Endodermal cell (in vitro differentiated cells): ENCODE measurements around the gene FAM156A. TPM values are rescaled to one million over a fixed set of nuclear protein-coding genes. Genes with fewer than 3 reads are reported as not detected.
"Not testable (repeated sequence)": the region's sequence is repeated elsewhere in the genome, so short reads cannot be mapped to it uniquely, and the experiment has no call there.

Experiments
- DNase-seq: peaks from one replicate; pipeline ENCODE4 v3.0.0-alpha.2; 2017
- H3K27ac ChIP-seq: 2 replicates; pipeline ENCODE4 v1.5.1; 2013; ENCODE audit warnings: mild to moderate bottlenecking, low read depth, low read length, moderate library complexity
- H3K27me3 ChIP-seq: 2 replicates; pipeline ENCODE4 v1.6.1; 2013; ENCODE audit warnings: mild to moderate bottlenecking, low read length, moderate library complexity; ENCODE audit not compliant: insufficient read depth, control insufficient read depth, poor library complexity, severe bottlenecking
- H3K36me3 ChIP-seq: 2 replicates; pipeline ENCODE4 v1.7.0; 2013; ENCODE audit warnings: mild to moderate bottlenecking, low read length, moderate library complexity; ENCODE audit not compliant: control insufficient read depth, insufficient read depth
- H3K4me1 ChIP-seq: one replicate; pipeline ENCODE4 v1.7.0; 2013; ENCODE audit warnings: low read length; ENCODE audit not compliant: control insufficient read depth, insufficient read depth
- H3K4me3 ChIP-seq: 2 replicates; pipeline ENCODE4 v1.5.1; 2013; ENCODE audit warnings: mild to moderate bottlenecking, low read length, moderate library complexity
- H3K9ac ChIP-seq: 2 replicates; pipeline ENCODE4 v1.6.1; 2013; ENCODE audit warnings: mild to moderate bottlenecking, low read length, moderate library complexity; ENCODE audit not compliant: poor library complexity, severe bottlenecking; ENCODE audit errors: extremely low read depth
- H3K9me3 ChIP-seq: 2 replicates; pipeline ENCODE4 v1.6.1; 2013; ENCODE audit warnings: mild to moderate bottlenecking, low read length, moderate library complexity; ENCODE audit not compliant: control insufficient read depth
- H3K27ac Mint-ChIP-seq: 2 replicates; pipeline ENCODE4 v1.8.0; 2020; ENCODE audit warnings: mixed read lengths
- H3K27me3 Mint-ChIP-seq: 2 replicates; pipeline ENCODE4 v1.8.0; 2021; ENCODE audit warnings: mild to moderate bottlenecking, mixed read lengths; ENCODE audit not compliant: insufficient read depth
- H3K36me3 Mint-ChIP-seq: 2 replicates; pipeline ENCODE4 v1.8.0; 2020; ENCODE audit warnings: low read depth, mixed read lengths
- H3K4me1 Mint-ChIP-seq: 2 replicates; pipeline ENCODE4 v1.8.0; 2020; ENCODE audit warnings: mixed read lengths
- H3K4me3 Mint-ChIP-seq: 2 replicates; pipeline ENCODE4 v1.8.0; 2020; ENCODE audit warnings: mild to moderate bottlenecking, moderate library complexity, mixed read lengths
- H3K9me3 Mint-ChIP-seq: 2 replicates; pipeline ENCODE4 v1.8.0; 2020; ENCODE audit warnings: mild to moderate bottlenecking, mixed read lengths
- WGBS, 2 experiments: methylation state at CpG; one replicate each; pipeline versions ENCODE4 v1.1.5 to v1.1.7; 2013; ENCODE audit warnings: missing lambda C conversion rate in 2 of 2, mixed read lengths in 1 of 2; ENCODE audit not compliant: insufficient coverage in 1 of 2, insufficient read length in 1 of 2; 5-methylcytosine and 5-hydroxymethylcytosine counted together
- total RNA-seq, 2 donors: library from RNA; stranded (reverse); fragmentation: NEBNext Ultra II Directional in 1 of 2; extraction: Animal tissue kit (Norgen Biotek cat#: 25700) in 1 of 2; gene quantifications; 2 replicates in 1 of 2; 3 replicates in 1 of 2; pipeline ENCODE4 v1.2.1, GENCODE V29; 2021

Gene FAM156A
- total RNA-seq, 2 donors from 2014 or later, result 14.0 to 21.6 TPM

GRCh38 chrX:52907900-52908299, 50.4 kb downstream of the FAM156A start:
- not testable (repeated sequence) for H3K27ac Mint-ChIP-seq, H3K27me3 ChIP-seq, H3K27ac ChIP-seq, H3K27me3 Mint-ChIP-seq, H3K4me1 ChIP-seq, H3K9ac ChIP-seq, H3K36me3 ChIP-seq, H3K36me3 Mint-ChIP-seq, H3K9me3 Mint-ChIP-seq, H3K4me1 Mint-ChIP-seq, H3K4me3 ChIP-seq, DNase-seq, H3K4me3 Mint-ChIP-seq, H3K9me3 ChIP-seq
- WGBS, 2 experiments, result no CpG with 5 or more reads among the region's 17 CpGs

- H3K36me3 ChIP-seq, H3K27ac ChIP-seq, H3K4me1 Mint-ChIP-seq, H3K27me3 ChIP-seq, H3K4me1 ChIP-seq, H3K27me3 Mint-ChIP-seq, H3K4me3 ChIP-seq, H3K36me3 Mint-ChIP-seq, DNase-seq, H3K9me3 ChIP-seq, H3K27ac Mint-ChIP-seq, H3K9me3 Mint-ChIP-seq, H3K4me3 Mint-ChIP-seq, H3K9ac ChIP-seq: not testable (repeated sequence)
- WGBS, 2 experiments, result no CpG with 5 or more reads among the region's 17 CpGs
Measured at GRCh38 chrX:52907137-52907536, 51.2 kb downstream of the FAM156A start.

- H3K27ac Mint-ChIP-seq, H3K9me3 Mint-ChIP-seq, H3K9ac ChIP-seq, H3K36me3 Mint-ChIP-seq, H3K27me3 ChIP-seq, DNase-seq, H3K4me3 Mint-ChIP-seq, H3K4me3 ChIP-seq, H3K36me3 ChIP-seq, H3K4me1 Mint-ChIP-seq, H3K4me1 ChIP-seq, H3K27ac ChIP-seq, H3K9me3 ChIP-seq, H3K27me3 Mint-ChIP-seq: not testable (repeated sequence)
- no CpG with 5 or more reads among the region's 4 CpGs for WGBS, 2 experiments
Measured at GRCh38 chrX:52906072-52906471, 52.2 kb downstream of the FAM156A start.

- H3K27ac ChIP-seq, H3K9me3 ChIP-seq, H3K27me3 ChIP-seq, H3K4me3 ChIP-seq, H3K9me3 Mint-ChIP-seq, H3K4me1 Mint-ChIP-seq, H3K27ac Mint-ChIP-seq, DNase-seq, H3K36me3 ChIP-seq, H3K9ac ChIP-seq, H3K27me3 Mint-ChIP-seq, H3K36me3 Mint-ChIP-seq, H3K4me1 ChIP-seq, H3K4me3 Mint-ChIP-seq: not testable (repeated sequence)
- no CpG with 5 or more reads among the region's 10 CpGs for WGBS, 2 experiments
Measured at GRCh38 chrX:52905531-52905930, 52.8 kb downstream of the FAM156A start.

Other genes starting within 250 kb of the FAM156A start
- not detected for gene SSX2B, start 207.3 kb downstream of the FAM156A start, total RNA-seq
- gene SPANXN5, start 161.1 kb downstream of the FAM156A start, total RNA-seq, result not detected
- gene XAGE5, start 147.2 kb downstream of the FAM156A start, total RNA-seq, result not detected
- gene XAGE3, start 90.4 kb downstream of the FAM156A start, total RNA-seq, result not detected
- gene FAM156B, start 61.2 kb downstream of the FAM156A start, total RNA-seq, result 10 to 100 TPM; 10.9 to 12.8 TPM
- gene GPR173, start 90.3 kb upstream of the FAM156A start, total RNA-seq, result 1 to 10 TPM; 7.0 to 9.4 TPM
- gene TSPYL2, start 123.8 kb upstream of the FAM156A start, total RNA-seq, result 10 to 100 TPM; 16.6 to 25.1 TPM
- gene KANTR, start 135.6 kb upstream of the FAM156A start, total RNA-seq, result 10 to 100 TPM; 11.7 to 14.4 TPM